CD4-positive, alpha-beta T cell (primary cell): ENCODE data around the gene ALDH1L2. TPM values are rescaled to one million over a fixed set of nuclear protein-coding genes. Genes with fewer than 3 reads are reported as not detected.

Source experiments
- ATAC-seq: fragments of 200-7000 bp; cut with Tn5 transposase; one replicate; pipeline ENCODE4 v1.10.0; 2022; ENCODE audit warnings: mild to moderate bottlenecking; ENCODE audit not compliant: poor library complexity
- CTCF ChIA-PET: fragments of 350-600 bp; sonication (Branson Sonifier 250); formaldehyde crosslinking; loops from one replicate; lab custom pipeline; 2021; ENCODE audit warnings: antibody characterized with exemption, inconsistent platforms; lab: Charles Lee
- POLR2A ChIA-PET: fragments of 350-600 bp; sonication (Branson Sonifier 250); formaldehyde crosslinking; loops from one replicate; lab custom pipeline; 2021; ENCODE audit warnings: antibody characterized with exemption, inconsistent platforms; lab: Charles Lee
- DNase-seq, 14 experiments: peaks; one replicate each; pipeline ENCODE4 v3.0.0-alpha.2; 2013 to 2020; ENCODE audit warnings: mixed read lengths in 2 of 14
- H3K27ac ChIP-seq, 2 donors: one replicate each; pipeline versions ENCODE4 v1.5.1 to v1.7.0; 2013; ENCODE audit warnings: low read length in 2 of 2, low read depth in 1 of 2, mild to moderate bottlenecking in 1 of 2
- H3K27me3 ChIP-seq, 2 experiments: 1 replicate in 1 of 2; 2 replicates in 1 of 2; pipeline versions ENCODE4 v1.6.1 to v1.7.0; 2013; ENCODE audit warnings: low read length in 2 of 2, control low read depth in 1 of 2, mild to moderate bottlenecking in 1 of 2, moderate library complexity in 1 of 2; ENCODE audit not compliant: insufficient read depth in 2 of 2, control insufficient read depth in 1 of 2
- H3K36me3 ChIP-seq: one replicate; pipeline ENCODE4 v1.6.1; 2013; ENCODE audit warnings: low read length, control low read depth; ENCODE audit not compliant: insufficient read depth
- H3K4me1 ChIP-seq: one replicate; pipeline ENCODE4 v1.6.1; 2013; ENCODE audit warnings: low read length, control low read depth; ENCODE audit not compliant: insufficient read depth
- H3K4me3 ChIP-seq: one replicate; pipeline ENCODE4 v1.5.1; 2013; ENCODE audit warnings: mild to moderate bottlenecking, low read length, moderate library complexity
- H3K9me3 ChIP-seq, 2 experiments: 1 replicate in 1 of 2; 2 replicates in 1 of 2; pipeline versions ENCODE4 v1.6.1 to v1.7.0; 2013; ENCODE audit warnings: low read length in 2 of 2, mild to moderate bottlenecking in 2 of 2, control low read depth in 1 of 2, moderate library complexity in 1 of 2; ENCODE audit not compliant: control insufficient read depth in 1 of 2, insufficient read depth in 1 of 2
- H3K27ac Mint-ChIP-seq: one replicate; pipeline ENCODE4 v1.8.0; 2020; ENCODE audit warnings: mixed read lengths
- H3K27me3 Mint-ChIP-seq: one replicate; pipeline ENCODE4 v1.8.0; 2021; ENCODE audit warnings: mixed read lengths
- H3K36me3 Mint-ChIP-seq: one replicate; pipeline ENCODE4 v1.8.0; 2021; ENCODE audit warnings: low read depth, mixed read lengths
- H3K4me1 Mint-ChIP-seq: one replicate; pipeline ENCODE4 v1.8.0; 2021; ENCODE audit warnings: low read depth, mixed read lengths
- H3K4me3 Mint-ChIP-seq: one replicate; pipeline ENCODE4 v1.8.0; 2020; ENCODE audit warnings: mild to moderate bottlenecking, mixed read lengths
- H3K9me3 Mint-ChIP-seq: one replicate; pipeline ENCODE4 v1.8.0; 2020; ENCODE audit warnings: mixed read lengths
- intact Hi-C, 2 experiments: fragments of 100-400 bp; cut with DNase I in 1 of 2; cut with micrococcal nuclease in 1 of 2; formaldehyde crosslinking; loops; one replicate each; pipeline versions ENCODE4 v1.15.1 to v1.9.0; 2023 to 2025; cut with DNase I, micrococcal nuclease
- total RNA-seq, 174 experiments: library from RNA in 2 of 174; stranded (reverse) in 2 of 174; gene quantifications; one replicate each; pipeline ENCODE4 v1.2.3 and lab custom pipeline; 2021 to 2026
- TF ChIP-seq, protein P1 (sequence below): fragments of 200-600 bp; IDR thresholded peaks from one replicate; pipeline ENCODE4 v1.8.0; 2022; ENCODE audit warnings: antibody characterized with exemption, mild to moderate bottlenecking

Gene ALDH1L2
- total RNA-seq, 2 experiments from 2014 or later: 0.03 TPM; not detected in 1

DNA sequence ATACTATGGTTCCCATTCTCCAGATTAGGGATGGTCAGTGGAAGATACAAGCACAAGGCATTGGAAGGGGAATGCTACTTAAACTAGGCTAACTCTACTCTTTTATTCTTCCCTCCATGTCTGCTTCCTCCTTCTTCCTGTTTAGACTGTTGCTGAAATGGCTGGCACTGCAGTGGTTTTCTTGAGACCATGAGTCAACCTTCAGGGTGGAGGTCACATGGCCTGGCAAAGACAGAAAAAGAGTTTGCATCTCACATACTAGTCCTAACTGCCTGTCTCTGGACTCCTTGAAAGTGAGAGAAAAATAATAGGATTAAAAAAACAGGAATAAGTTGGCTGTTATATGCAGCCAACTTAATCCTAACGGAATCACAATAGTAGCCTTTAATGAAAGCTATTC is 37.0 kb downstream of the ALDH1L2 start:
- Histone ChIP-seq H3K4me3 (no peak overlapping the region), H3K27ac (no peak overlapping the region), H3K4me1 (no peaks in the 10 kb centered on the region), H3K27me3 (no peaks in the 10 kb centered on the region), H3K36me3 (no peaks in the 10 kb centered on the region), H3K9me3 (no peaks in the 10 kb centered on the region)
- intact Hi-C loops: no loop called here
- Mint-ChIP-seq H3K36me3 (no peaks in the 10 kb centered on the region), H3K9me3 (no peaks in the 10 kb centered on the region), H3K27me3 (no peaks in the 10 kb centered on the region), H3K4me1 (no peaks in the 10 kb centered on the region), H3K4me3 (no peak overlapping the region), H3K27ac (no peak overlapping the region)
- TF ChIP-seq, protein P1, sequence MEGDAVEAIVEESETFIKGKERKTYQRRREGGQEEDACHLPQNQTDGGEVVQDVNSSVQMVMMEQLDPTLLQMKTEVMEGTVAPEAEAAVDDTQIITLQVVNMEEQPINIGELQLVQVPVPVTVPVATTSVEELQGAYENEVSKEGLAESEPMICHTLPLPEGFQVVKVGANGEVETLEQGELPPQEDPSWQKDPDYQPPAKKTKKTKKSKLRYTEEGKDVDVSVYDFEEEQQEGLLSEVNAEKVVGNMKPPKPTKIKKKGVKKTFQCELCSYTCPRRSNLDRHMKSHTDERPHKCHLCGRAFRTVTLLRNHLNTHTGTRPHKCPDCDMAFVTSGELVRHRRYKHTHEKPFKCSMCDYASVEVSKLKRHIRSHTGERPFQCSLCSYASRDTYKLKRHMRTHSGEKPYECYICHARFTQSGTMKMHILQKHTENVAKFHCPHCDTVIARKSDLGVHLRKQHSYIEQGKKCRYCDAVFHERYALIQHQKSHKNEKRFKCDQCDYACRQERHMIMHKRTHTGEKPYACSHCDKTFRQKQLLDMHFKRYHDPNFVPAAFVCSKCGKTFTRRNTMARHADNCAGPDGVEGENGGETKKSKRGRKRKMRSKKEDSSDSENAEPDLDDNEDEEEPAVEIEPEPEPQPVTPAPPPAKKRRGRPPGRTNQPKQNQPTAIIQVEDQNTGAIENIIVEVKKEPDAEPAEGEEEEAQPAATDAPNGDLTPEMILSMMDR: no peak
- POLR2A ChIA-PET: no interaction called here
- CTCF ChIA-PET: no interaction called here
- no peak for ATAC-seq
- DNase-seq: no peak

DNA sequence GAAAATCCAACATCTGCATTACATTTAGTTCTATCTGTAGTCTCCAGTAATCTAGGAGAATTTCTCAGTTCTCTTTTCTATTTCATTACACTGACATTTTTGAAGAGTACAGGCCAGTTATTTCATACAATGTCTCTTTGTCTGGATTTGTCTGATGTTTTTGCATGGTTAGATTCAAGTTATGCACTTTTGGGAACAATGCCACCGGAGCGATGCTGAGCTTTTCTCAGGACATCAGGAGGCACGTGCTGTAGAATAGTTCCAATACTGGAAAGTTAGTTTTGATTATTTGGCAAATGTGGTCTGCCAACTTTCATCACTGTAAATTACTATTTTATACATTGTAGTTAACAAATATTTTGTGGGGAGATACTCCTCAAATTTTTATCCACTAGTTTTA is 43.1 kb downstream of the ALDH1L2 start:
- Histone ChIP-seq H3K27me3 (no peaks in the 10 kb centered on the region), H3K4me3 (no peak overlapping the region), H3K4me1 (peaks cover 15% of the 10 kb centered on the region), H3K27ac (no peak overlapping the region), H3K36me3 (no peaks in the 10 kb centered on the region), H3K9me3 (no peaks in the 10 kb centered on the region)
- ChIA-PET POLR2A (no interaction called here), CTCF (no interaction called here)
- Mint-ChIP-seq H3K4me3 (no peak overlapping the region), H3K27ac (no peak overlapping the region), H3K9me3 (no peaks in the 10 kb centered on the region), H3K36me3 (no peaks in the 10 kb centered on the region), H3K4me1 (peaks cover 23% of the 10 kb centered on the region), H3K27me3 (no peaks in the 10 kb centered on the region)
- TF ChIP-seq, protein P1: no peak
- DNase-seq: no peak
- intact Hi-C loops: loop anchor here in 1 of 2 experiments (5.0 kb wide), 1 partner anchor 79 kb away; no protein-coding TSS in a partner anchor
- ATAC-seq: no peak

DNA sequence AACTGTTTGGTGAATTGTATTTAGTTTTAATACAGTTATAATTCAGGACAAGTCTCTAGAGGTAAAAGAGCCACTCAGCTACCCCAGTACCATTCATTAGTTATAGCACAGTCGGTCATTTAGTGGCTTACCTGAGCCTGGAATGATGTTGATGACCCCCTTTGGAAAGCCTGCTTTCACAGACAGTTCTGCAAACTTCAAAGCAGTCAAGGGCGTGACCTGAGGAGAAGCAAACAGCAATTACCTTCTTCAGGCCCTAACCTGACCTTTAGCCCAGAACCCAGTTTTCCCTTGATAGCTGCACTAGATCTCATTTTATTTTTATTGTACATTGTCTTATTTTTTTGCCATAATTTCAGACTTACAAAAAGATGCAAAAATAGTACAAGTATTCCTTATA is 43.8 kb downstream of the ALDH1L2 start:
- no peaks in the 10 kb centered on the region for H3K36me3 ChIP-seq
- H3K9me3 ChIP-seq: no peaks in the 10 kb centered on the region
- H3K27ac ChIP-seq: no peak overlapping the region
- Mint-ChIP-seq H3K4me1 (peaks cover 23% of the 10 kb centered on the region), H3K27ac (no peak overlapping the region), H3K4me3 (no peak overlapping the region), H3K9me3 (no peaks in the 10 kb centered on the region), H3K36me3 (no peaks in the 10 kb centered on the region), H3K27me3 (no peaks in the 10 kb centered on the region)
- H3K4me3 ChIP-seq: no peak overlapping the region
- intact Hi-C loops: loop anchor here in 1 of 2 experiments (5.0 kb wide), 1 partner anchor 78 kb away; no protein-coding TSS in a partner anchor
- ChIA-PET POLR2A (no interaction called here), CTCF (no interaction called here)
- peaks cover 15% of the 10 kb centered on the region for H3K4me1 ChIP-seq
- no peak for DNase-seq
- TF ChIP-seq, protein P1: no peak
- no peaks in the 10 kb centered on the region for H3K27me3 ChIP-seq
- ATAC-seq: no peak
